CD4-positive, alpha-beta T cell treated with Interleukin-21 for 1 hour (primary cell): ENCODE measurements around the gene SFT2D1.
A peak's percentile ranks its signal among the peaks of the same experiment; 100 is the strongest.
"Not testable (repeated sequence)": the region's sequence is repeated elsewhere in the genome, so short reads cannot be mapped to it uniquely, and the experiment has no call there.

Experiments used
- DNase-seq: peaks from one replicate; pipeline ENCODE4 v3.0.0-alpha.2; 2020

The SFT2D1 gene

GRCh38 chr6:166362427-166362826 lies 20.1 kb upstream of the SFT2D1 start:
- DNase-seq = not testable (repeated sequence)

DNA sequence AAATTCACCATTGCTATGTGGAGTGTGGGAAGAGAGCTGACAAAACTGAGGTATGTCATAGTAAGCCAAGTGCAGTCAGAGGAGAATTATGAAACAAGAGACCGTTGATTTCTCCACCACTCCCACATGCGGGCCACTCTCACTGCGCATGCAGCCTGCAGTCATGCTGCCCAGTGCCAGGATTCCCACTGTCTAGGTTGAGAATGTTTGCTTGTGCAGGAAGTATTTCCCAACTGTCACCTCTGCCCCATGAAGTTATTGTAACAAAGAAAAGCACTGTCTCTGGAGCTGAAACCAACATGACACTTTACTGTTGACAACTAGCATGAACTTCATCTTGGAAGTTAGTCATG lies 18.7 kb upstream of the SFT2D1 start:
- DNase-seq = no peak

GRCh38 chr6:166360243-166361076 lies 18.1 kb upstream of the SFT2D1 start:
- no peak for DNase-seq

GRCh38 chr6:166355552-166355951 lies 13.2 kb upstream of the SFT2D1 start:
- DNase-seq = no peak

DNA sequence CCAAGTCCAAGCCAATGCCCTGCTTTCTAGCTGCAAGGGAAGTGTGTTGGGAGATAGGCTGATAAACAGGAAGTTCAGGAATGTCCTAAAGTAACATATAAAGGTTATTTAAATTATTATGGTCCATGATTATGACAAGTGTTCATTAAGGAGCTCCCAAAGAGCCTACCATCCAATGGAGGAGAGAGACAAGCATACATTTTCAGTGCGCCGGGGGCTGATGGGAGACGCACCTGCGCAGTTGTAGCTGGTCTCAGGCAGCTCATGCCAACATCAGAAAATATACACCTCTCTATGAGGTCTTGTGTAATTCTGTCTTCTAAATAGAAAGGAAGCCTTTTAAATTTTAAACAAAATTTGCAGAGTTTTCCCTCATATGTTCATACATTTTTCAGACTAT lies 12.6 kb upstream of the SFT2D1 start:
- DNase-seq = no peak

- DNase-seq = no peak
Observed at GRCh38 chr6:166354143-166354542, 11.8 kb upstream of the SFT2D1 start.

GRCh38 chr6:166353507-166353906 lies 11.2 kb upstream of the SFT2D1 start:
- no peak for DNase-seq

GRCh38 chr6:166352923-166353322 lies 10.6 kb upstream of the SFT2D1 start:
- no peak for DNase-seq

GRCh38 chr6:166351715-166352285 lies 9.5 kb upstream of the SFT2D1 start:
- DNase-seq = peak; percentile 6

- DNase-seq = no peak
Observed at GRCh38 chr6:166348305-166348949, 6.1 kb upstream of the SFT2D1 start.

GRCh38 chr6:166346965-166347364 lies 4.6 kb upstream of the SFT2D1 start:
- no peak for DNase-seq

DNA sequence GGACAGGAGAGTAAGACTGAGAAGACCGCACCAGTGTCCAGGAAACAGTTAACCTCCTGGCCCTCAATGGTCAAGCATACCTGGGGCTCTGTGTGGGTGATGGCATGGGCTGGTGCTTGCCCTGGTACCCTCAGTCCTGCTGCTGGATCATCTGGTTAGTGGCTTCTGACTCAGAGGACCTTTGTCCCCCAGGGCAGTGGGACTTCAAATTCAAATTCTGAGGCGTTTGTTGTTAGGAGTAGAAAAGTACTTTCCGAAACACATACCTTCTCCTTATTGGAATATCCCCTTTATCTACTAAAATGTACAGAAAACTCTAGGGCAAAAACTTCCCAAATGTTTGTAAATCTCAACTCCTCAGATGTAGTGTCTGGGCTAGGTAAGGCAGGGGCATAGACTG lies 4.1 kb upstream of the SFT2D1 start:
- no peak for DNase-seq

GRCh38 chr6:166345672-166346071 lies 3.3 kb upstream of the SFT2D1 start:
- DNase-seq = not testable (repeated sequence)

- DNase-seq = not testable (repeated sequence)
Observed at GRCh38 chr6:166344921-166345320, 2.6 kb upstream of the SFT2D1 start.

DNA sequence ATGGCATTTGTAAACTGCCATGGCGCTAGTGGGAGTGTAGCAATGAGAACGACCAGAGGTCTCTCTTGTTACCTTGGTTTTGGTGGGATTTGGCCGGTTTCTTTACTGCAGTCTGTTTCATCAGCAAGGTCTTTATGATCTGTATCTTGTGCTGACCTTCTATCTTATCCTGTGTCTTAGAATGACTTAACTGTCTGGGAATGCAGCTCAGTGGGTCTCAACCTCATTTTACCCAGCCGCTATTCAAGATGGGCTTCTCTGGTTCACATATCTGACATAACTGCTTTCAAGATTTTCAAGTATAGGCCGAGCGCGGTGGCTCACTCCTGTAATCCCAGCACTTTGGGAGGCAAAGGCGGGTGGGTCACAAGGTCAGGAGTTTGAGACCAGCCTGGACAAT lies 1.9 kb upstream of the SFT2D1 start:
- DNase-seq = no peak

DNA sequence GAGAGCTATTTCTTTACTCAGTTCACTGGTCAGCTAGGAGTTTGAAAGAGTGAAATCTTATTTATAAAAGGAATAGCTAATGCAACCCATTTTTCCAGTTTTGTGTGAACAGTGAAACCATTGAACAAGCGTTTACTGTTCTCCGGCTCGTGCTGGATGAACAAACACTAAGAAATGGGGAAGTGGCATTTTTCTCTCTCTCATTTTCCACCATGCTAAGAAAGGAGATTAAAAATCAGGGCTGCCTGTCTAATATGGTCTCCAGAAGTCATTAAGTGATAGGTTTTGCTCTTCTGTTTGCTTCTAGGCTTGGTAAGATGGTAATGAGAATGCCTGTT lies 774 bp upstream of the SFT2D1 start:
- DNase-seq = peak; percentile 12

- peak; percentile 7 for DNase-seq
Observed at GRCh38 chr6:166341977-166342348, 382 bp downstream of the SFT2D1 start.

GRCh38 chr6:166341464-166341863 lies 881 bp downstream of the SFT2D1 start:
- DNase-seq = peak; percentile 40

GRCh38 chr6:166338854-166339253 lies 3.5 kb downstream of the SFT2D1 start:
- DNase-seq = no peak

DNA sequence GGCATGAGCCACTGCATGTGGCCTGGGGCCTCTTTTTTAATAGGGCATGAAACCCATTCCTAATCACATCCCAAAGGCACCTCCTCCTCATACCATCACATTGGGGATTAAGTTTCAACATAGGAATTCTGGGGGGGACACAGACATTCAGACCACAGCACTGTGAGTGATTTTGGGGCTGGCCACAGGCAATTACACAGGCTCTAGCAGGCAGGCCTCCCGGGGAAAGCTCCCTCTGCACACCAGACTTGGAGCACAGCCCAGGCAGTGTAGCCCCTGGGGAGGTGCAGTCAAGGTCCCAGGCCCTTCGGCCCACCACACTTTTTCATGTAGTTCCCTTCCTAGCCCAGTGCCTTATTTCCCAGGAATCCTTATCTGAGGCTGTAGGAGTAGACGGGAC lies 5.5 kb downstream of the SFT2D1 start:
- DNase-seq = no peak

GRCh38 chr6:166335378-166336302 lies 6.7 kb downstream of the SFT2D1 start:
- DNase-seq = no peak

DNA sequence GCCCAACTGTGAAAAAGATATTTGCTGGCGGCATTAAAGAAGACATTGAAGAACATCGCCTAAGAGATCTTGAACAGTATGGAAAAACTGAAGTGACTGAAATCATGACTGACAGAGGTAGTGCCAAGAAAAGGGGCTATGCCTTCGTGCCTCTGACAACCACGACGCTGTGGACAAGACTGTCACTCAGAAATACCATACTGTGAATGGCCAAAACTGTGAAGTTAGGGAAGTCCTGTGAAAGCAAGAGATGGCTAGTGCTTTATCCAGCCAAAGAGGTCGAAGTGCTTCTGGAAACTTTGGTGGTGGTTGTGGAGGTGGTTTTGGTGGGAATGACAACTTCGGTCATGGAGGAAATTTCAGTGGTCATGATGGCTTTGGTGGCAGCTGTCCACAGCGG lies 7.5 kb downstream of the SFT2D1 start:
- DNase-seq = no peak
